Karpas-422 (cell line): ENCODE measurements around the gene CBX4. TPM values are rescaled to one million over a fixed set of nuclear protein-coding genes. Genes with fewer than 3 reads are reported as not detected.

Source experiments
- DNase-seq: peaks from one replicate; pipeline ENCODE4 v3.0.0-alpha.2; 2015
- H2AFZ ChIP-seq: fragments of 200-600 bp; sonication (generic); 2 replicates; pipeline ENCODE4 v1.6.1; 2014; ENCODE audit warnings: antibody characterized with exemption, low read length, mixed read lengths
- H3K27ac ChIP-seq: fragments of 200-600 bp; sonication (generic); 2 replicates; pipeline ENCODE4 v1.5.1; 2014; ENCODE audit warnings: mild to moderate bottlenecking, low read length, moderate library complexity
- H3K27me3 ChIP-seq: fragments of 200-600 bp; sonication (generic); 2 replicates; pipeline ENCODE4 v1.6.1; 2014; ENCODE audit warnings: low read length, mixed read lengths
- H3K36me3 ChIP-seq: fragments of 200-600 bp; sonication (generic); 2 replicates; pipeline ENCODE4 v1.6.1; 2014; ENCODE audit warnings: low read length, mixed read lengths; ENCODE audit not compliant: insufficient read depth
- H3K4me1 ChIP-seq: fragments of 200-600 bp; sonication (generic); 2 replicates; pipeline ENCODE4 v1.6.1; 2014; ENCODE audit warnings: mild to moderate bottlenecking, low read length, mixed read lengths
- H3K4me2 ChIP-seq: fragments of 200-600 bp; sonication (generic); 2 replicates; pipeline ENCODE4 v1.6.1; 2014; ENCODE audit warnings: low read length, low read depth, mild to moderate bottlenecking; ENCODE audit not compliant: poor library complexity, severe bottlenecking
- H3K4me3 ChIP-seq: fragments of 200-600 bp; sonication (generic); 2 replicates; pipeline ENCODE4 v1.5.1; 2014; ENCODE audit warnings: mild to moderate bottlenecking, antibody characterized with exemption, low read length, mixed read lengths
- H3K79me2 ChIP-seq: fragments of 200-600 bp; sonication (generic); 2 replicates; pipeline ENCODE4 v1.6.1; 2014; ENCODE audit warnings: mild to moderate bottlenecking, low read length, mixed read lengths
- H3K9ac ChIP-seq: fragments of 200-600 bp; sonication (generic); 2 replicates; pipeline ENCODE4 v1.6.0; 2014; ENCODE audit warnings: low read length
- H3K9me2 ChIP-seq: fragments of 200-600 bp; sonication (generic), shearing (Covaris generic); replicated peaks from 2 replicates; pipeline ENCODE4 v1.6.0; 2014; ENCODE audit warnings: mild to moderate bottlenecking, low read length, moderate library complexity; ENCODE audit not compliant: insufficient read depth
- H3K9me3 ChIP-seq: fragments of 300-700, 200-600 bp; sonication (generic); 2 replicates; pipeline ENCODE4 v1.6.1; 2014; ENCODE audit warnings: low read length, mixed read lengths
- H4K20me1 ChIP-seq: fragments of 200-600 bp; sonication (generic); 2 replicates; pipeline ENCODE4 v1.6.1; 2014; ENCODE audit warnings: mild to moderate bottlenecking, antibody characterized with exemption, low read length, low read depth; ENCODE audit not compliant: insufficient read depth
- total RNA-seq: library from RNA; depleted of rRNA; stranded (reverse); fragments of >200 nt; shearing (Covaris generic); gene quantifications from 2 replicates; pipeline ENCODE4 v1.2.3, GENCODE V29; 2014; ENCODE audit warnings: low replicate concordance

CBX4 gene
- total RNA-seq, 1 experiment from 2014 or later: 33.3 TPM

DNA sequence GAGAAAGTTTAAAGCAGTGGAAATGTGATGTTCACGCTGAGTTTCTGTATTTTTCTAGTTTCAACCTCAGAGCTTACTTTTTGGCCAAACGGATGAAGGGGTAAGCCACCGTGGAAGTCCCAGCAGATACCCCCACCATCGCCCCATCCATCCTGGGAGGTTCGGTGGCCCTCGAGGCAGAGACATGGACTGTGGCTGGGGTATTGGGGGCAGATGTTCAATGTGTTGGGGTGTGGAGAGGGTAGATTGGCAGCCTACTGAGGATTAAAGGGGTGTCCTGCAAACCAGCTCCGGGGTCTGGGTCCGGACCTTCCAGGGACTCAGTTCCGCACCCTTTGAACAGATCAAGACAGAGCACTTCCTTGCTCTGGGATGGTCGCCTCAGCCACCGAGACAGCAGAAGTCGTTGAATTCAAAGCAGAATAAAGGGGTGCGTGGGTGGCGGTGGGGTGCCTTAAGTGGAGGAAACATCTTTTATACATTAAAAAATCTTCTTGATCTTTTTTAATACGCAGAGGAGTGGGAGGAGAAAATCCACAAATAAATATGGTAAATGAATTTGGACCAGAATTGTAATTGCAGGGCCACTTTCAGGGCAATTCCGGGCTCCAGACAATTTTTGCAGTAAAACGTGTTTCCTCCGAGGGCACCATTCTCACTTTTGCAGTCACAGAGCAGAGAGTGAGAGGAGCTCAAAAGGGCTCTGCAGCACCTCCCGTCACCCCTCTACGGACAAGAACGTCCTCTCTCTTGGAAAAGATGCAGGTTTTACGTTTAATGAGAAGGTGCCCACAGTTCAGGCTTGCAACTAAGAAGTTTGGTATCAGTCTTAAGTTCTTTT, 34.2 kb downstream of the CBX4 start:
- peak overlapping the region; percentile 60 for H3K4me3 ChIP-seq
- H3K9me2 ChIP-seq: no peaks in the 10 kb centered on the region
- no peaks in the 10 kb centered on the region for H3K9me3 ChIP-seq
- no peaks in the 10 kb centered on the region for H3K36me3 ChIP-seq
- H3K79me2 ChIP-seq: no peaks in the 10 kb centered on the region
- H3K4me1 ChIP-seq: peaks cover 48% of the 10 kb centered on the region
- peak overlapping the region; percentile 70 for H3K4me2 ChIP-seq
- no peak for DNase-seq
- no peaks in the 10 kb centered on the region for H4K20me1 ChIP-seq
- peak overlapping the region; percentile 63 for H3K9ac ChIP-seq
- no peaks in the 10 kb centered on the region for H3K27me3 ChIP-seq
- peak overlapping the region; percentile 27; the same call in 1 of the 2 replicates for H3K27ac ChIP-seq
- peak overlapping the region; percentile 59; the same call in 1 of the 2 replicates for H2AFZ ChIP-seq

DNA sequence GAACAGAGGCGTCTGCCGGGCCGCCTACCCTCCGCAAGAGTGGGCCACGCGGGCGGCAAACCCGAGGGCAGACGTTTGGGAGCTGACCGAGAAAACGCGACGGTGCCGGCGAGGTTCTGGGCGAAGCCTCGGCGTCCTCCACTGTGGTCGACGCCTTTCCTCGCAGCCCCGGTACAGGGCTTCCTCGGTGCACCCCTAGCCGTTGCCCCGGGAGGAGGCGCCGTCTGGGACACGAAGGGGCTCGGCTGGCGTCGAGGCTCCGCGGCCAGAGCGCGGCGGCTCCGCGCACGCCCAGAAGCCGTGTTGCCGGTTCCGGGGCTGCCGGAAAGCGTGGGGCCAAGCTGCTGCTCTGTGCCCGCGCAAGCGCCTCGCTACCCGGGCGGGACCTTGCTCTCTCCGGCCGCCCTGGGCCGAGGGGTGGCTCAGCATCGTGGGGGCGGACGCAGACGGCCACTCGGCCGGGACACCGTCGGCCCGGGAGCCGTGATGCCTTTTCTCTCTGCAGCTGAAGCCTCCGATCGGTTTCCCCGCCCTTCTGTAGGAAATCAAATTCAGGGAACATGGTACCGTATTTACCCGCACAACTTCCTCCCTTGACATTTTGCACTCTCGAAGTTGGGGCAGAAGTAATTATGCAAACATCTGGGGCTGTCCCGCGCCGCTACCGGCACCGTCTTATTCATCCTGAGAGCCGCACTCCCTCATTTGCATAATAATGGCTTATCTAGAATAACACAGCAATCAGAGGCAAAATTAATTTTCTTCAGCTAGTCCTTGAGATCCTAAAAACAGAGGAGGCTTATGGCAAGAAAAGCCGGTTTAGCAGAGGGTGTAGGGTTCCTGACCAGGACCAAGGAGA, 35.0 kb downstream of the CBX4 start:
- no peaks in the 10 kb centered on the region for H3K36me3 ChIP-seq
- no peaks in the 10 kb centered on the region for H4K20me1 ChIP-seq
- H3K79me2 ChIP-seq: no peaks in the 10 kb centered on the region
- H3K4me2 ChIP-seq: peak overlapping the region; percentile 70
- no peaks in the 10 kb centered on the region for H3K9me2 ChIP-seq
- H3K9me3 ChIP-seq: no peaks in the 10 kb centered on the region
- peak overlapping the region; percentile 56 for H3K27ac ChIP-seq
- peak overlapping the region; percentile 60 for H3K4me3 ChIP-seq
- no peaks in the 10 kb centered on the region for H3K27me3 ChIP-seq
- peak overlapping the region; percentile 63 for H3K9ac ChIP-seq
- peaks cover 50% of the 10 kb centered on the region for H3K4me1 ChIP-seq
- H2AFZ ChIP-seq: peak overlapping the region; percentile 59; the same call in 1 of the 2 replicates
- peak; percentile 91 for DNase-seq

DNA sequence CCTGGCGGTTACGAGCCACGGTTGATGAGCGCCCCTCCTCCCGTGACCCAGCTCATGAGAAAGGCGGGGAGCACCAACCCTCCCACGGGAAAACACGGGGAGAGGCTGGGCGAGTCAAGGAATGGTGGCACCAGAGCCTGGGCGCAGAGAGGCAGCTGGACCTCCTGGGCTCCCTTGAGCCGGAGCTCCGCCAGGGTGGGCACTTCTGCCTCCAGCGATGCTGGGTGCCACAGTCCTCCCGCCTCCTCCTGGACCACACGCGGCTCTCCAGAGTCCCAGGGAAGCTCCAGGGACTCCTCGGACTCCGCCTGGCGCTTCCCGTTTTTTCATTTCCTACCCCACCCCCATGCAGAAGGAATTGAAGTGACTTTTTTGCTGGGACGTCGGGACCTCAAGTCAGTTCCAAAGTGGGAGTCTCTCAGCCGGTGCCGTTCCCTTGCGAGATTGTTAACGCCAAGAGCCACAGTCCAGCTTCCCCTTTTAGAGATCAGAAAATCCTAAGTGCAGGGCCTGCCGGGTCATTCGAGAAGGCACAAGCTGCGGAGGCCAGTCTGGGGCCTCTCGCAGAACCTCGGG, 35.7 kb downstream of the CBX4 start:
- H3K4me3 ChIP-seq: peak overlapping the region; percentile 60; the same call in 1 of the 2 replicates
- no peak overlapping the region for H2AFZ ChIP-seq
- peak overlapping the region; percentile 63 for H3K9ac ChIP-seq
- H3K36me3 ChIP-seq: no peaks in the 10 kb centered on the region
- H3K4me2 ChIP-seq: peak overlapping the region; percentile 70
- no peaks in the 10 kb centered on the region for H3K27me3 ChIP-seq
- no peaks in the 10 kb centered on the region for H3K9me3 ChIP-seq
- H3K79me2 ChIP-seq: no peaks in the 10 kb centered on the region
- no peak overlapping the region for H3K27ac ChIP-seq
- H3K4me1 ChIP-seq: peaks cover 48% of the 10 kb centered on the region
- DNase-seq: no peak
- no peaks in the 10 kb centered on the region for H4K20me1 ChIP-seq
- no peaks in the 10 kb centered on the region for H3K9me2 ChIP-seq

DNA sequence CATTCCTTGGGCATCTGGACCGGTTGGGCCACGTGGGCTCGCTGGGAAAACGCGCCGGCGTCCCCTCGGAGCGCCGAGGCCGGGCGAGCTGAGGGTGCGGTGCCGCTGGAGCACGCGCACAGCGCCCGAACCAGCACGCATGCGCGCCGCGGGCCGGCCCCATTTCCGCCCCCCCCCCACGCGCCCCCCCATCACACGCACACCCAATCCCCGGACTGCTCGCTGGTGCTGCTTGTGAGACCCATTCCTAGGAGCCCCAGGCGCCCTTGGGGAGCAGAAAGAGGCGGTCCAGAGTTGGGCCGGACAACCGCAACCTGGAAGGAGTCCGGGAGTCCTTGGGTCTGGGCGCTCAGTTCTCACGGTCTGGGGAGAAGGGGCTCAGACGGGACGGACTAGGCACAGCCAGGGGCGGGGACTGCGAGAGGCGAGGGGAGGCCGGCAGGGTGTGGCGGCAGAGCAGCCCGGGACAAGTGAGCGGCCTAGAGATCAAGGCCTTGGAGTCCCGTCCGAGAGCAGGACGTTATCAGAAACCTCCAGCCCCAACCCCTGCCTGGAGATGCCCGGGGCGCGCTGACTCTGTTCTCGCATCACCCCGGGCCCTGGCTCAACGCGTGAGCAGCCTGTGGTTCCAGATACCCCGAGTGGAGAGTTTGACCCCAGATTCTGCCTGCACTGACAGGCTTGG, 36.4 kb downstream of the CBX4 start:
- Histone ChIP-seq H3K9me3 (no peaks in the 10 kb centered on the region), H3K4me1 (peaks cover 50% of the 10 kb centered on the region), H3K27ac (no peak overlapping the region), H3K4me2 (peak overlapping the region; percentile 70), H3K9ac (no peak overlapping the region), H3K79me2 (no peaks in the 10 kb centered on the region), H2AFZ (no peak overlapping the region), H3K4me3 (no peak overlapping the region), H4K20me1 (no peaks in the 10 kb centered on the region), H3K36me3 (no peaks in the 10 kb centered on the region), H3K27me3 (no peaks in the 10 kb centered on the region), H3K9me2 (no peaks in the 10 kb centered on the region)
- no peak for DNase-seq

GRCh38 chr17:79802039-79802735, 37.1 kb downstream of the CBX4 start:
- Histone ChIP-seq H3K27me3 (no peaks in the 10 kb centered on the region), H3K4me2 (no peak overlapping the region), H4K20me1 (no peaks in the 10 kb centered on the region), H3K27ac (no peak overlapping the region), H3K36me3 (no peaks in the 10 kb centered on the region), H2AFZ (no peak overlapping the region), H3K9ac (no peak overlapping the region), H3K4me1 (peaks cover 53% of the 10 kb centered on the region), H3K9me3 (no peaks in the 10 kb centered on the region), H3K79me2 (no peaks in the 10 kb centered on the region), H3K9me2 (no peaks in the 10 kb centered on the region), H3K4me3 (no peak overlapping the region)
- no peak for DNase-seq

- H3K4me2 ChIP-seq: peak overlapping the region; percentile 74
Measured at GRCh38 chr17:79801156-79802038, 37.8 kb downstream of the CBX4 start.

More at GRCh38 chr17:79801156-79802038, 37.8 kb downstream of the CBX4 start:
- Histone ChIP-seq H3K9ac (peak overlapping the region; percentile 65), H3K4me1 (peaks cover 53% of the 10 kb centered on the region), H3K27me3 (no peaks in the 10 kb centered on the region), H4K20me1 (no peaks in the 10 kb centered on the region), H3K79me2 (peaks cover 4% of the 10 kb centered on the region; the same call in 1 of the 2 replicates), H2AFZ (no peak overlapping the region), H3K9me2 (no peaks in the 10 kb centered on the region), H3K4me3 (peak overlapping the region; percentile 60), H3K27ac (no peak overlapping the region), H3K9me3 (no peaks in the 10 kb centered on the region), H3K36me3 (no peaks in the 10 kb centered on the region)
- DNase-seq: no peak
